Gastroesophageal sphincter (tissue), 4 donors: ENCODE measurements around the gene KLHL11. TPM values are rescaled to one million over a fixed set of nuclear protein-coding genes. Genes with fewer than 3 reads are reported as not detected.
A peak's percentile ranks its signal among the peaks of the same experiment; 100 is the strongest.

Experiments
- ATAC-seq: fragments of 150-250 bp; one replicate; pipeline ENCODE4 v1.9.1; 2016; ENCODE audit warnings: mild to moderate bottlenecking, moderate library complexity
- H3K27ac ChIP-seq, 4 donors: fragments of 200-600 bp; sonication (generic) in 3 of 4; 1 replicate in 3 of 4; 2 replicates in 1 of 4; pipeline ENCODE4 v1.5.1; 2016 to 2019
- H3K27me3 ChIP-seq: fragments of 200-600 bp; sonication (generic); one replicate; pipeline ENCODE4 v1.5.1; 2019
- H3K36me3 ChIP-seq, 2 donors: fragments of 200-600 bp; sonication (generic); one replicate each; pipeline ENCODE4 v1.5.1; 2019; ENCODE audit warnings: control low read depth in 1 of 2
- H3K4me1 ChIP-seq, 3 donors: fragments of 200-600 bp; sonication (generic); 1 replicate in 2 of 3; 2 replicates in 1 of 3; pipeline ENCODE4 v1.5.1; 2016 to 2019; ENCODE audit warnings: control low read depth in 2 of 3
- H3K4me3 ChIP-seq, 2 donors: fragments of 200-600 bp; sonication (generic); one replicate each; pipeline ENCODE4 v1.5.1; 2019; ENCODE audit warnings: mild to moderate bottlenecking in 1 of 2, moderate library complexity in 1 of 2
- H3K9me3 ChIP-seq, 3 donors: fragments of 200-600 bp; sonication (generic); one replicate each; pipeline ENCODE4 v1.5.1; 2017 to 2019; ENCODE audit warnings: control low read depth in 2 of 3
- EP300 ChIP-seq: sonication (generic); formaldehyde crosslinking; IDR thresholded peaks from one replicate; pipeline ENCODE4 v1.6.1; 2017; ENCODE audit warnings: antibody characterized with exemption, mild to moderate bottlenecking
- POLR2A ChIP-seq, 2 donors: fragments of 450-650 bp; IDR thresholded peaks; one replicate each; pipeline ENCODE4 v1.6.1; 2017; ENCODE audit warnings: antibody characterized with exemption in 2 of 2, mild to moderate bottlenecking in 2 of 2, moderate library complexity in 1 of 2
- POLR2AphosphoS5 ChIP-seq: sonication (generic); formaldehyde crosslinking; IDR thresholded peaks from one replicate; pipeline ENCODE4 v1.6.1; 2017; ENCODE audit warnings: antibody characterized with exemption
- WGBS, 2 donors: methylation state at CpG; one replicate each; pipeline ENCODE4 v1.1.5; 2018; ENCODE audit warnings: low coverage in 1 of 2; 5-methylcytosine and 5-hydroxymethylcytosine counted together
- total RNA-seq, 4 donors: library from RNA; depleted of rRNA; stranded (reverse); fragments of >200 nt; gene quantifications; one replicate each; pipeline ENCODE4 v1.1.0, GENCODE V29; 2016
- TF ChIP-seq, protein P1 (sequence below), 4 experiments: fragments of 200-600 bp in 2 of 4; fragments of 450-650 bp in 2 of 4; sonication (generic) in 1 of 4; IDR thresholded peaks; one replicate each; pipeline ENCODE4 v1.5.1; 2017 to 2019; ENCODE audit warnings: antibody characterized with exemption in 4 of 4, mild to moderate bottlenecking in 2 of 4, moderate library complexity in 2 of 4

KLHL11 gene
- total RNA-seq, 4 donors from 2014 or later: 17.5 to 32.7 (median 22.7) TPM

DNA sequence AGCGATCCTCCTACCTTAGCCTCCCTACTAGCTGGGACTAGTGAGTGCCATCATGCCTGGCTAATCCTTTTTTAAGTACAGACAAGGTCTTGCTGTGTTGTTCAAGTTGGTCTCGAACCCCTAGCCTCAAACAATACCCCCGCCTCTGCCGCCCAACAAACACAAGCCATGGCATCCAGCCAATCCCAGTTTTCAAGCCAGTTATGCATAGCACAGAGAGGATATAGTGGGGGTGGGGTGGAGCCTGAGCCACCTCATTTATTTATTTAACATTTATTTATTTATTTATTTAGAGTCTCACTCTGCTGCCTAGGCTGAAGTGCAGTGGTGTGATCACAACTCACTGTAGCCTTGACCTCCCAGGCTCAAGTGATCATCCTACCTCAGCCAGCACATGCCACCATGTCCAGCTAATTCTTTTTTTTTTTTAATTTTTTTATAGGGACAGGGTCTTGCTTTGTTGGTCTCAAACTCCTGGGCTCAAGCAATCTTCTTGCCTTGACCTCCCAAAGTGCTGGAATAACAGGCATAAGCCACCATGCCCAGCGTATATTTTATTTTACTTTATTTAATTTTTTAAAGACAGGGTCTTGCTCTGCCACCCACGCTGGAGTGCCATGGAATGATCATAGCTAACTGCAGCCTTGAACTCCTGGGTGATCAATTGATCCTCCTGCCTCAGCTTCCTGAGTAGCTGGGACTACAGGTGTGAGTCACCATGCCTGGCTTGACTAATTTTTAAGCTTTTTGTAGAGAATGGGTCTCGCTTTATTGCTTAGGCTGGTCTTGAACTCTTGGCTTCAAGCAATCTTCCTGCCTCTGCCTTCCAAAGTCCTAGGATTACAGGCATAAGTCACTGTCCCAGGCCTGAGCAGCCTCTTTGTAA is 26.2 kb upstream of the KLHL11 start:
- ATAC-seq: no peak
- Histone ChIP-seq H3K36me3 (peaks cover 0 to 100% of the 10 kb centered on the region in 2 donors), H3K27ac (no peak overlapping the region), H3K9me3 (no peaks in the 10 kb centered on the region), H3K27me3 (no peaks in the 10 kb centered on the region), H3K4me3 (no peak overlapping the region), H3K4me1 (peaks cover 0 to 20% (median 4%) of the 10 kb centered on the region in 3 donors)
- 83 to 88% methylated on average over 1 to 7 of the region's 7 CpGs for WGBS, 2 donors
- TF ChIP-seq, protein P1, sequence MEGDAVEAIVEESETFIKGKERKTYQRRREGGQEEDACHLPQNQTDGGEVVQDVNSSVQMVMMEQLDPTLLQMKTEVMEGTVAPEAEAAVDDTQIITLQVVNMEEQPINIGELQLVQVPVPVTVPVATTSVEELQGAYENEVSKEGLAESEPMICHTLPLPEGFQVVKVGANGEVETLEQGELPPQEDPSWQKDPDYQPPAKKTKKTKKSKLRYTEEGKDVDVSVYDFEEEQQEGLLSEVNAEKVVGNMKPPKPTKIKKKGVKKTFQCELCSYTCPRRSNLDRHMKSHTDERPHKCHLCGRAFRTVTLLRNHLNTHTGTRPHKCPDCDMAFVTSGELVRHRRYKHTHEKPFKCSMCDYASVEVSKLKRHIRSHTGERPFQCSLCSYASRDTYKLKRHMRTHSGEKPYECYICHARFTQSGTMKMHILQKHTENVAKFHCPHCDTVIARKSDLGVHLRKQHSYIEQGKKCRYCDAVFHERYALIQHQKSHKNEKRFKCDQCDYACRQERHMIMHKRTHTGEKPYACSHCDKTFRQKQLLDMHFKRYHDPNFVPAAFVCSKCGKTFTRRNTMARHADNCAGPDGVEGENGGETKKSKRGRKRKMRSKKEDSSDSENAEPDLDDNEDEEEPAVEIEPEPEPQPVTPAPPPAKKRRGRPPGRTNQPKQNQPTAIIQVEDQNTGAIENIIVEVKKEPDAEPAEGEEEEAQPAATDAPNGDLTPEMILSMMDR (IDR thresholded peaks at IDR 0.05): no peak
- TF ChIP-seq POLR2AphosphoS5: no peak

GRCh38 chr17:41888332-41888965 is 23.2 kb upstream of the KLHL11 start:
- H3K9me3 ChIP-seq: no peaks in the 10 kb centered on the region
- ATAC-seq: no peak
- no peak overlapping the region for H3K4me3 ChIP-seq
- H3K27ac ChIP-seq: no peak overlapping the region
- H3K27me3 ChIP-seq: no peaks in the 10 kb centered on the region
- TF ChIP-seq POLR2AphosphoS5 (no peak), POLR2A (IDR thresholded peaks at IDR 0.05) (no peak), EP300 (no peak)
- TF ChIP-seq, protein P1 (IDR thresholded peaks at IDR 0.05): no peak
- peaks cover 0 to 100% of the 10 kb centered on the region in 2 donors for H3K36me3 ChIP-seq
- H3K4me1 ChIP-seq: no peaks in the 10 kb centered on the region
- 83% methylated on average over 2 of the region's 6 CpGs; no CpG with 5 or more reads in 1 of the 2 donors for WGBS, 2 donors

- Histone ChIP-seq H3K4me1 (no peaks in the 10 kb centered on the region), H3K9me3 (no peaks in the 10 kb centered on the region), H3K4me3 (no peak overlapping the region), H3K36me3 (peaks cover 0 to 98% of the 10 kb centered on the region in 2 donors), H3K27me3 (no peaks in the 10 kb centered on the region), H3K27ac (no peak overlapping the region)
- ATAC-seq: no peak
- WGBS, 2 donors: 55 to 60% methylated on average over 3 of the region's 6 CpGs
- TF ChIP-seq, protein P1 (IDR thresholded peaks at IDR 0.05): peak in 2 of 4 experiments; percentile 20 to 21
- no peak for TF ChIP-seq POLR2A (IDR thresholded peaks at IDR 0.05)
These were observed 20.5 kb upstream of the KLHL11 start for GRCh38 chr17:41885733-41886132.

DNA sequence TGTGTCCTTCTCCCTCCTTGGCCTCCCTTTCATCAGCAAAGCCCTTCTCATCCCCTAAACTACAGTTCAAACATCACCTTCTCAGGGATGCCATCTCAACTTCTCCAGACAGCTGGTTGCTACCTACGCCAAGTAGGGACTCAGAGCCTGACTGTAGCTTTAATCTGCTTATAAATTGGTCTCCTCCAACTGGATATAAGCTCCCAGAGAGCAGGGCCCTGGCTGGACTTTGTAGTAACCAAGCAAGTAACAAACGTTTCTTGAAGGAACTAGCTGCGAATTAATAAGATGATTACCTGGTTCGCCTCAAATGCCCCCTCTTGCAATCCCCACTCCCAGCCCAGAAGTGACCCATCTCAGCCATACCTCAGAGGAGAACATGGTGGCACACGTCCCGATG is 17.5 kb upstream of the KLHL11 start:
- Histone ChIP-seq H3K9me3 (no peaks in the 10 kb centered on the region), H3K4me1 (no peaks in the 10 kb centered on the region), H3K36me3 (peaks cover 0 to 98% of the 10 kb centered on the region in 2 donors), H3K4me3 (no peak overlapping the region), H3K27ac (no peak overlapping the region), H3K27me3 (no peaks in the 10 kb centered on the region)
- ATAC-seq: no peak
- WGBS, 2 donors: 80 to 87% methylated on average over 1 to 3 of the region's 6 CpGs
- TF ChIP-seq EP300 (no peak), POLR2AphosphoS5 (no peak), POLR2A (IDR thresholded peaks at IDR 0.05) (no peak)
- TF ChIP-seq, protein P1 (IDR thresholded peaks at IDR 0.05): no peak
